NCI-H748 (cell line): ENCODE results near the gene WDR55.
"Not testable (repeated sequence)": the region's sequence is repeated elsewhere in the genome, so short reads cannot be mapped to it uniquely, and the experiment has no call there.

ENCODE experiments used
- DNase-seq: peaks from one replicate; lab custom pipeline; 2025; ENCODE audit not compliant: unreplicated experiment; lab: John Stamatoyannopoulos, UW

Gene WDR55

GRCh38 chr5:140708787-140709186 lies 44.1 kb downstream of the WDR55 start:
- peak; percentile 7 for DNase-seq

- DNase-seq: peak; percentile 94
Observed at GRCh38 chr5:140710899-140711552, 46.3 kb downstream of the WDR55 start.

DNA sequence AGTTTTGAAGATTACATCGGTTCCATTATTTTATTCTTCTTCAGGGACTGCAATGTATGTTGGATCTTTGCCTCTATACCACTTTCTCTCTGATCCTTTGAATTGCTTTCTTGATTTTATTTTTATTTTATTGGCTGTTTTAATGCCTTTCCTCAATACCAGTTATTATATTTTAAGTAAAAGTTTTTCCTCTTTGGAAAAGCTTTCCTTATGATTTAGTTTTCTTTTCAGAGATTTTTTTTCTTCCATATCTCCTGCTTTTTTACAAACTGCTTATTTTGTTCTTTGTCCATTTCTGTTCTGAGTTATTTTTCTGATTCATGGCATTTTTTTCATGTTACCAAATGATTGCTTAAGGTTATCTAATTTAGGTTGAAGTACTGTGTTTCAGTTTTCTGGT lies 47.1 kb downstream of the WDR55 start:
- no peak for DNase-seq

GRCh38 chr5:140713562-140714094 lies 48.9 kb downstream of the WDR55 start:
- no peak for DNase-seq

DNA sequence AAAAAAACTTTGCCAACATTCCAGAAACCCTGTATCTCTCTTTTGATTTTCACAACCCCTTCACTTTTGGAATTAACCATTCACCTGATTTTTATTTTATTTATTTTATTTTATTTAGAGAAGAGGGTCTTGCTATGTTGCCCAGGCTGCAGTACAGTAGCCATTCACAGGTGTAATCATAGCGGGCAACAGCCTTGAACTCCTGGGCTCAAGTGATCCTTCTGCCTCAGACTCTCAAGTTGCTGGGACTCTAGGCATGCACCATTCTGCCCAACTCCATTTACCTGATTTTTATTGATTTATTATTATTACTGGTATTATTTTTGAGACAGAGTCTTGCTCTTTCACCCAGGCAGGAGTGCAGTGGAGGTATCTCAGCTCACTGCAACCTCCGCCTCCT lies 51.5 kb downstream of the WDR55 start:
- not testable (repeated sequence) for DNase-seq

- DNase-seq: no peak
Observed at GRCh38 chr5:140718266-140718592, 53.5 kb downstream of the WDR55 start.

DNA sequence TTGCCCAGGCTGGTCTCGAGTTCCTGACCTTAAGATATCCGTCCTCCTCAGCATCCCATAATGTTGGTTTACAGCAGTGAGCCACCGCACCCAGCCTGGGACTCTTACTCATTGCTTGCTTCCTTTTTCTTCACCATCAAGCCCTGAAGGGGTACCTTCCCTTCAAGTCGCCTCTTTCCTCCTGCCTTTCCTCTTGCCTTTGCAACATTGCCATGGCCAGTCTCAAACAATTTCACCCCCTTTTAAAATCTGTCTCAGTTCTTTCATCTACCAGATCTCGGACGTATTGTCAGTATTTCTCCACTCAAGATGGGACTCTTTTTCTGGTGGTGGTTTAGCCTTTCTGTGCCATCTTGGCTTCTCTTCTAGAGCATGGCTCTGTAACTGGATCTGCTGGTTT lies 56.0 kb downstream of the WDR55 start:
- DNase-seq: not testable (repeated sequence)

- not testable (repeated sequence) for DNase-seq
Observed at GRCh38 chr5:140721395-140721794, 56.7 kb downstream of the WDR55 start.
